ENCODE results near the gene PAIP2.

DNA sequence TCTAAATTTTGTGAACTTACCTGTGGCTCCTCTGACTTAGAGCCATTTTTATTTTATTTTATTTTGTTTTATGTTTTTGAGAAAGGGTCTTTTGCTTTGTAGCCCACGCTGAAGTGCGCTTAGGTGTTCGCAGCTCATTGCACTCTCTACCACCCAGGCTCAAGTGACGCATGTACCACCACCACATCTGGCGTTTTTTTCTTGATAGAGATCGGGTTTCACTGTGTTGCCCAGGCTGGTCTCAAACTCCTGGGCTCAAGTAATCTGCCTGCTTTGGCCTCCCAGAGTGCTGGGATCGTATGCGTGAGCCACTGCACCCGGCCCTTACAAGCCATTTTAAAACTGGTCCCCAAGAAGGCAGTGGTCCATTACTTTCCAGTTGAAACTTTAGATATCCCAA lies 29.6 kb upstream of the PAIP2 start:
- TF ChIP-seq POLR2AphosphoS5 (IDR thresholded peaks at IDR 0.05; ENCODE audit: low read depth, low read length) (no peak), TAF1 (IDR thresholded peaks at IDR 0.05; ENCODE audit: borderline replicate concordance, low read depth, low read length) (no peak), POLR2A (IDR thresholded peaks at IDR 0.05; ENCODE audit: low read depth, low read length) (no peak)

Measured in GM12892 (cell line).